ENCODE data around the gene CREBBP. TPM values are rescaled to one million over a fixed set of nuclear protein-coding genes. Genes with fewer than 3 reads are reported as not detected.
A peak's percentile ranks its signal among the peaks of the same experiment; 100 is the strongest.

The CREBBP gene
- total and polyA plus RNA-seq, 9 of the 15 experiments (the other 6 are each of a cell fraction or from before 2014, with no cell fraction given): 0.70 to 24.8 (median 5.6) TPM

DNA sequence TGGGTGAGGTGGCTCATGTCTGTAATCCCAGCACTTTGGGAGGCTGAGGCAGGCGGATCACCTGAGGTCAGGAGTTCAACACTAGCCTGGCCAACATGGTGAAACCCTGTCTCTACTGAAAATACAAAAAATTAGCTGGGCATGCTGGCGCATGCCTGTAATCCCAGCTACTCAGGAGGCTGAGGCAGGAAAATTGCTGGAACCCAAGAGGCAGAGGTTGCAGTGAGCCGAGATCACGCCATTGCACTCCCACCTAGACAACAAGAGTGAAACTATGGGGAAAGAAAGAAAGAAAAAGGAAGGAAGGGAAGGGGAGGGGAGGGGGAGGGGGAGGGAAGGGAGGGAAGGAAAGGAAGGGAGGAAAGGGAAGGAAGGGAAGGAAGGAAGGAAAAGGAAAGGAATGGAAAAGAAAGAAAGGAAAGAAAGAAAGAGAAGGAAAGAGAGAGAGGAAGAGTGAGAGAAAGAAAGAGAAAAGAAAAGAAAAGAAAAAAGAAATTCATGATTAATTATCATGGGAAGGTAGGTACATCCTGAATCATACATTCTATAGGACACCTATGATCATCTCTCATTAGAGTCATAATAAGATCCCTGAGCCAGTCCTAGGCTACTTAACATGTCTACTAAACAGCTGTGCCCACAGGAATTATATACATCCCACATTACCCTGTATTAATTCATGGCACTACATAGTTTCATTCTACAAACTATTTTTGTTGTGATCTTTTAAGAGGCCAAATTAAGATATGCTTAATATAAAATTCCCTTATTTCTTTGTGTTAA lies 40.9 kb downstream of the CREBBP start:
- Histone ChIP-seq H3K9me3 (replicated peaks; ENCODE audit: control insufficient read depth, insufficient read depth, low read depth, low read length) (no peaks in the 10 kb centered on the region), H2AFZ (ENCODE audit: low read depth, low read length) (no peak overlapping the region), H3K9ac (ENCODE audit: insufficient read depth in 1 of 2, low read depth in 2 of 2, low read length in 2 of 2) (no peak overlapping the region), H3K27me3 (ENCODE audit: control insufficient read depth in 2 of 2, insufficient read depth in 2 of 2, low read length in 2 of 2) (no peaks in the 10 kb centered on the region), H3K27ac (ENCODE audit: extremely low read depth, low read depth, low read length) (no peak overlapping the region), H3K9me1 (ENCODE audit: control insufficient read depth, insufficient read depth, low read length) (no peaks in the 10 kb centered on the region), H3K4me3 (no peak overlapping the region), H3K79me2 (ENCODE audit: control insufficient read depth, insufficient read depth, low read length) (peaks cover 56% of the 10 kb centered on the region), H3K36me3 (ENCODE audit: control insufficient read depth, insufficient read depth, low read length) (no peaks in the 10 kb centered on the region), H3K4me1 (replicated peaks in 1 of 2; ENCODE audit: control insufficient read depth in 2 of 2, insufficient read depth in 2 of 2, low read length in 2 of 2) (peaks cover 0 to 8% of the 10 kb centered on the region in 2 experiments; a peak in 3 of 5 replicates), H3K4me2 (ENCODE audit: insufficient read depth, low read length) (no peak overlapping the region), H4K20me1 (replicated peaks; ENCODE audit: control insufficient read depth, insufficient read depth, low read length) (no peaks in the 10 kb centered on the region)
- ChIA-PET CTCF (ENCODE audit: low intra/inter-chr PET ratio) (no interaction called here), POLR2A (no interaction called here)
- in situ Hi-C loops (cut with MboI): no loop called here
- FAIRE-seq: no peak
- 88% methylated on average over 2 of the region's 4 CpGs for WGBS (ENCODE audit: insufficient coverage, low coverage, missing lambda C conversion rate)
- DNase-seq (ENCODE audit: extremely low read depth in 1 of 4, low spot score in 3 of 4): no peak
- intact Hi-C loops (cut with micrococcal nuclease): no loop called here
- peak in 1 of 2 experiments; percentile 25; a peak in 1 of 4 replicates for TF ChIP-seq KDM1A (IDR thresholded peaks at IDR 0.05)
- TF ChIP-seq, protein P1, sequence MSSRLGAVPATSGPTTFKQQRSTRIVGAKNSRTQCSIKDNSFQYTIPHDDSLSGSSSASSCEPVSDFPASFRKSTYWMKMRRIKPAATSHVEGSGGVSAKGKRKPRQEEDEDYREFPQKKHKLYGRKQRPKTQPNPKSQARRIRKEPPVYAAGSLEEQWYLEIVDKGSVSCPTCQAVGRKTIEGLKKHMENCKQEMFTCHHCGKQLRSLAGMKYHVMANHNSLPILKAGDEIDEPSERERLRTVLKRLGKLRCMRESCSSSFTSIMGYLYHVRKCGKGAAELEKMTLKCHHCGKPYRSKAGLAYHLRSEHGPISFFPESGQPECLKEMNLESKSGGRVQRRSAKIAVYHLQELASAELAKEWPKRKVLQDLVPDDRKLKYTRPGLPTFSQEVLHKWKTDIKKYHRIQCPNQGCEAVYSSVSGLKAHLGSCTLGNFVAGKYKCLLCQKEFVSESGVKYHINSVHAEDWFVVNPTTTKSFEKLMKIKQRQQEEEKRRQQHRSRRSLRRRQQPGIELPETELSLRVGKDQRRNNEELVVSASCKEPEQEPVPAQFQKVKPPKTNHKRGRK (tag; IDR thresholded peaks at IDR 0.05): peak; percentile 74; the same call in 1 of the 2 replicates
- no peak for TF ChIP-seq ZNF354B (CRISPR knock-in tag; IDR thresholded peaks at IDR 0.05)
- no peak for TF ChIP-seq ZBTB7A (IDR thresholded peaks at IDR 0.05; ENCODE audit: borderline replicate concordance, control insufficient read depth, low read depth, low read length)
- BruUV-seq (replicated peaks): no TSS peak
- ATAC-seq: no peak

Measured in K562 (cell line).